Trophoblast cell (in vitro differentiated cells and primary cell): ENCODE results near the gene LRRC7.

Source experiments
- DNase-seq, 2 donors: peaks; one replicate each; pipeline ENCODE4 v3.0.0-alpha.2; 2016
- H2AFZ ChIP-seq: 2 replicates; pipeline ENCODE4 v1.6.1; 2013; ENCODE audit warnings: low read length, moderate library complexity, mild to moderate bottlenecking; ENCODE audit not compliant: insufficient read depth, poor library complexity
- H2AK5ac ChIP-seq: 2 replicates; pipeline ENCODE4 v1.6.1; 2013; ENCODE audit warnings: mild to moderate bottlenecking, low read length
- H2BK120ac ChIP-seq: 2 replicates; pipeline ENCODE4 v1.6.1; 2013; ENCODE audit warnings: low read length, mild to moderate bottlenecking, moderate library complexity; ENCODE audit not compliant: insufficient read depth, poor library complexity
- H2BK12ac ChIP-seq: 2 replicates; pipeline ENCODE4 v1.6.1; 2013; ENCODE audit warnings: mild to moderate bottlenecking, low read length, moderate library complexity
- H2BK5ac ChIP-seq: 2 replicates; pipeline ENCODE4 v1.6.1; 2013; ENCODE audit warnings: low read length, low read depth, moderate library complexity, mild to moderate bottlenecking; ENCODE audit not compliant: poor library complexity
- H3K14ac ChIP-seq: 2 replicates; pipeline ENCODE4 v1.6.1; 2013; ENCODE audit warnings: mild to moderate bottlenecking, low read length
- H3K18ac ChIP-seq: 2 replicates; pipeline ENCODE4 v1.6.1; 2013; ENCODE audit warnings: mild to moderate bottlenecking, low read length
- H3K23ac ChIP-seq: 2 replicates; pipeline ENCODE4 v1.6.1; 2013; ENCODE audit warnings: low read length
- H3K27ac ChIP-seq: 2 replicates; pipeline ENCODE4 v1.5.1; 2013; ENCODE audit warnings: low read depth, mild to moderate bottlenecking, inconsistent platforms, low read length, moderate library complexity
- H3K27me3 ChIP-seq: 2 replicates; pipeline ENCODE4 v1.6.1; 2013; ENCODE audit warnings: inconsistent platforms, mild to moderate bottlenecking, low read length, moderate library complexity; ENCODE audit not compliant: insufficient read depth
- H3K36me3 ChIP-seq, 2 experiments: 1 replicate in 1 of 2; 2 replicates in 1 of 2; pipeline ENCODE4 v1.6.1; 2013; ENCODE audit warnings: low read length in 2 of 2, mild to moderate bottlenecking in 2 of 2, moderate library complexity in 1 of 2; ENCODE audit not compliant: insufficient read depth in 2 of 2, control insufficient read depth in 1 of 2
- H3K4ac ChIP-seq: 2 replicates; pipeline ENCODE4 v1.6.1; 2013; ENCODE audit warnings: low read depth, mild to moderate bottlenecking, low read length, moderate library complexity
- H3K4me1 ChIP-seq, 2 experiments: 1 replicate in 1 of 2; 2 replicates in 1 of 2; pipeline ENCODE4 v1.6.1; 2013; ENCODE audit warnings: low read length in 2 of 2, mild to moderate bottlenecking in 2 of 2, moderate library complexity in 1 of 2; ENCODE audit not compliant: insufficient read depth in 2 of 2, control insufficient read depth in 1 of 2
- H3K4me2 ChIP-seq: 2 replicates; pipeline ENCODE4 v1.6.1; 2013; ENCODE audit warnings: inconsistent platforms, mild to moderate bottlenecking, low read length, moderate library complexity
- H3K4me3 ChIP-seq: 2 replicates; pipeline ENCODE4 v1.5.1; 2013; ENCODE audit warnings: mild to moderate bottlenecking, low read depth, low read length, inconsistent platforms
- H3K79me1 ChIP-seq: one replicate; pipeline ENCODE4 v1.6.1; 2013; ENCODE audit warnings: low read length
- H3K79me2 ChIP-seq: 2 replicates; pipeline ENCODE4 v1.6.1; 2013; ENCODE audit warnings: low read length, mild to moderate bottlenecking; ENCODE audit not compliant: control insufficient read depth, insufficient read depth, poor library complexity
- H3K9ac ChIP-seq: 2 replicates; pipeline ENCODE4 v1.6.1; 2013; ENCODE audit warnings: mild to moderate bottlenecking, low read length
- H3K9me3 ChIP-seq: 2 replicates; pipeline ENCODE4 v1.6.1; 2013; ENCODE audit warnings: low read depth, mild to moderate bottlenecking, control low read depth, inconsistent platforms, low read length; ENCODE audit not compliant: insufficient read depth
- H4K12ac ChIP-seq: 2 replicates; pipeline ENCODE4 v1.6.1; 2013; ENCODE audit warnings: low read depth, mild to moderate bottlenecking, low read length, moderate library complexity
- H4K8ac ChIP-seq: 2 replicates; pipeline ENCODE4 v1.6.1; 2013; ENCODE audit warnings: low read depth, mild to moderate bottlenecking, low read length, moderate library complexity
- H4K91ac ChIP-seq: one replicate; pipeline ENCODE4 v1.6.1; 2013; ENCODE audit warnings: low read depth, mild to moderate bottlenecking, low read length, moderate library complexity
- WGBS: extraction: QIAGEN DNeasy Blood & Tissue Kit; methylation state at CpG from one replicate; pipeline ENCODE4 v1.1.7; 2013; ENCODE audit warnings: missing lambda C conversion rate; ENCODE audit not compliant: insufficient read length, insufficient coverage; ENCODE audit errors: extremely low coverage; 5-methylcytosine and 5-hydroxymethylcytosine counted together

Gene LRRC7

DNA sequence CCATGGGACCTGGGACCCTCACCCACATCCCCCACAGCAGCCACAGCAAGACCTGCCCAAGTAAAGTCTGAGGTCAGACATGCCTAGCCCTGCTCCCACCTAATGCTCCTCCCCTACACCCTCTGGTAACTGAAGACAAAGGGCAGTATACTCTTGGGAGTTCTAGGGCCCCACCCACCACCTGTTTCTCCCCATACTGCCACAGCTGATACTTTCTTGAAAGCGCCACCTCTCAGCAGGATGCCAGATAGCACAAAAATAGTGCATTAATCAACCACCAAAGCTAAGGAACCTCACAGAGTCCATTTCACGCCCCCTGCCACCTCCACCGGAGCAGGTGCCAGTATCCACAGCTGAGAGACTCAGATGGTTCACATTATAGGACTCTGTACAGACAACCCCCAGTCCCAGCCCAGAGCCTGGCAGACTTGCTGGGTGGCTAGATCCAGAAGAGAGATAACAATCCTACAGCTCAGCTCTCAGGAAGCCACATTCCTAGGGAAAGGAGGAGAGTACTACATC is 399.6 kb downstream of the LRRC7 start:
- no peak overlapping the region for H2AK5ac ChIP-seq
- peak; percentile 19 to 36 for DNase-seq
- no peak overlapping the region for H2AFZ ChIP-seq
- H2BK5ac ChIP-seq: no peak overlapping the region
- no peak overlapping the region for H4K8ac ChIP-seq
- no peak overlapping the region for H4K12ac ChIP-seq
- H3K23ac ChIP-seq: no peak overlapping the region
- H3K18ac ChIP-seq: no peak overlapping the region
- no peak overlapping the region for H3K14ac ChIP-seq
- no peaks in the 10 kb centered on the region for H3K36me3 ChIP-seq
- no peak overlapping the region for H2BK12ac ChIP-seq
- no peak overlapping the region for H3K9ac ChIP-seq
- WGBS: no CpG with 5 or more reads among the region's 3 CpGs
- H4K91ac ChIP-seq: no peak overlapping the region
- no peaks in the 10 kb centered on the region for H3K9me3 ChIP-seq
- peaks cover 0 to 7% of the 10 kb centered on the region in 2 experiments for H3K4me1 ChIP-seq
- no peak overlapping the region for H2BK120ac ChIP-seq
- H3K79me1 ChIP-seq: peaks cover 2% of the 10 kb centered on the region
- H3K4me2 ChIP-seq: no peak overlapping the region
- no peak overlapping the region for H3K27ac ChIP-seq
- H3K27me3 ChIP-seq: no peaks in the 10 kb centered on the region
- H3K4me3 ChIP-seq: no peak overlapping the region
- H3K4ac ChIP-seq: no peak overlapping the region
- H3K79me2 ChIP-seq: no peaks in the 10 kb centered on the region

- Histone ChIP-seq H3K9ac (no peak overlapping the region), H3K9me3 (no peaks in the 10 kb centered on the region), H3K79me1 (no peaks in the 10 kb centered on the region), H3K79me2 (no peaks in the 10 kb centered on the region), H3K23ac (no peak overlapping the region), H2AK5ac (no peak overlapping the region), H2BK120ac (no peak overlapping the region), H4K8ac (no peak overlapping the region), H3K18ac (no peak overlapping the region), H2AFZ (no peak overlapping the region), H2BK5ac (no peak overlapping the region), H3K27ac (no peak overlapping the region), H3K4ac (no peak overlapping the region), H4K91ac (no peak overlapping the region), H3K14ac (no peak overlapping the region), H3K4me3 (no peak overlapping the region), H2BK12ac (no peak overlapping the region), H3K4me2 (no peak overlapping the region), H3K36me3 (no peaks in the 10 kb centered on the region), H4K12ac (no peak overlapping the region), H3K27me3 (no peaks in the 10 kb centered on the region), H3K4me1 (no peaks in the 10 kb centered on the region)
- no CpG with 5 or more reads among the region's 3 CpGs for WGBS
- no peak for DNase-seq
Measured at GRCh38 chr1:69976896-69977295, 409.2 kb downstream of the LRRC7 start.

- no peak overlapping the region for H3K4me3 ChIP-seq
- no peak overlapping the region for H3K4me2 ChIP-seq
- H4K12ac ChIP-seq: no peak overlapping the region
- H3K9me3 ChIP-seq: no peaks in the 10 kb centered on the region
- H2AK5ac ChIP-seq: no peak overlapping the region
- H3K4me1 ChIP-seq: no peaks in the 10 kb centered on the region
- H4K8ac ChIP-seq: no peak overlapping the region
- no peak overlapping the region for H2AFZ ChIP-seq
- H3K23ac ChIP-seq: no peak overlapping the region
- H3K79me1 ChIP-seq: no peaks in the 10 kb centered on the region
- no peak overlapping the region for H2BK5ac ChIP-seq
- H3K79me2 ChIP-seq: no peaks in the 10 kb centered on the region
- no CpG with 5 or more reads among the region's 1 CpG for WGBS
- H2BK12ac ChIP-seq: no peak overlapping the region
- H3K18ac ChIP-seq: no peak overlapping the region
- no peak overlapping the region for H3K14ac ChIP-seq
- no peaks in the 10 kb centered on the region for H3K27me3 ChIP-seq
- H2BK120ac ChIP-seq: no peak overlapping the region
- H4K91ac ChIP-seq: no peak overlapping the region
- peak; percentile 4 to 56 for DNase-seq
- H3K9ac ChIP-seq: no peak overlapping the region
- H3K4ac ChIP-seq: no peak overlapping the region
- H3K36me3 ChIP-seq: no peaks in the 10 kb centered on the region
- no peak overlapping the region for H3K27ac ChIP-seq
Measured at GRCh38 chr1:69982992-69983391, 415.3 kb downstream of the LRRC7 start.

DNA sequence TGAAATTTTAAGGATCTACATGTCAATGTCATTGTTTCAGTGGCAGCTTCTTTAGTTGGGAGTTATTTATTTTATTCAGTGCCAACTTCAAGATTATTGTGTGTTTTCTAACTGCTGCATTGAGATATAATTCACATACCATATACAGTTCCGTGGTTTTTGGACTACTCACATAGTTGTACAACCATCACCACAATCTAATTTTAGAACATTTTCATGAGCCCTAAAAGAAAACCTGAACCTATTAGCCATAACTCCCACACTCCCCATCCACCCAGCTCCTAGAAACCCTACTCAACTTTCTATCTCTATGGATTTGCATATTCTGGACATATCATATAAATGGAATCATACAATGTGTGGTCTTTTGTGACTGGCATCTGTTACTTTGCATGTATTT is 417.7 kb downstream of the LRRC7 start:
- Histone ChIP-seq H3K36me3 (no peaks in the 10 kb centered on the region), H2AK5ac (no peak overlapping the region), H3K4me3 (no peak overlapping the region), H3K9ac (no peak overlapping the region), H2BK5ac (no peak overlapping the region), H3K4me2 (no peak overlapping the region), H2AFZ (no peak overlapping the region), H3K27ac (no peak overlapping the region), H4K8ac (no peak overlapping the region), H3K9me3 (no peaks in the 10 kb centered on the region), H4K12ac (no peak overlapping the region), H2BK120ac (no peak overlapping the region), H3K79me1 (no peaks in the 10 kb centered on the region), H3K4me1 (no peaks in the 10 kb centered on the region), H3K4ac (no peak overlapping the region), H2BK12ac (no peak overlapping the region), H3K27me3 (no peaks in the 10 kb centered on the region), H3K18ac (no peak overlapping the region), H4K91ac (no peak overlapping the region), H3K23ac (no peak overlapping the region), H3K14ac (no peak overlapping the region), H3K79me2 (no peaks in the 10 kb centered on the region)
- no peak for DNase-seq
- WGBS: no CpG with 5 or more reads among the region's 1 CpG
